H1 (cell line): Measurements from ENCODE around the gene PERCC1. TPM values are rescaled to one million over a fixed set of nuclear protein-coding genes. Genes with fewer than 3 reads are reported as not detected.

Experiments used
- CTCF ChIA-PET: fragments of 300-600 bp; sonication (Branson Sonifier 250); formaldehyde crosslinking; loops from one replicate; lab custom pipeline; 2021; ENCODE audit not compliant: partially characterized antibody; lab: Charles Lee
- POLR2A ChIA-PET: fragments of 300-600 bp; sonication (Branson Sonifier 250); formaldehyde crosslinking; loops from one replicate; lab custom pipeline; 2021; ENCODE audit warnings: inconsistent platforms; ENCODE audit not compliant: partially characterized antibody; lab: Charles Lee
- DNase-seq, 2 experiments: peaks; one replicate each; pipeline versions ENCODE4 v3.0.0 to v3.0.0-alpha.2; 2010 to 2022; ENCODE audit warnings: low spot score in 2 of 2, low read depth in 1 of 2, mixed read lengths in 1 of 2
- FAIRE-seq: peaks from 2 replicates; lab custom pipeline; 2011; peaks lifted over from hg19 to GRCh38; lab: Jason Lieb, UNC
- H2AFZ ChIP-seq: 2 replicates; pipeline ENCODE4 v1.8.1; 2012; ENCODE audit warnings: low read length, inconsistent platforms
- H2AK5ac ChIP-seq: 2 replicates; pipeline ENCODE4 v1.6.1; 2013; ENCODE audit warnings: low read depth, low read length
- H2BK120ac ChIP-seq: replicated peaks from 2 replicates; pipeline ENCODE3; 2013; ENCODE audit warnings: low read depth, low read length, inconsistent platforms
- H2BK12ac ChIP-seq: 2 replicates; pipeline ENCODE4 v1.6.1; 2013; ENCODE audit warnings: low read depth, low read length
- H2BK15ac ChIP-seq: 2 replicates; pipeline ENCODE4 v1.6.1; 2013; ENCODE audit warnings: low read length
- H2BK20ac ChIP-seq: 2 replicates; pipeline ENCODE4 v1.6.1; 2013; ENCODE audit warnings: low read length
- H2BK5ac ChIP-seq: 2 replicates; pipeline ENCODE4 v1.6.1; 2013; ENCODE audit warnings: low read depth, low read length
- H3K14ac ChIP-seq: 2 replicates; pipeline ENCODE4 v1.6.1; 2013; ENCODE audit warnings: inconsistent platforms; ENCODE audit not compliant: insufficient read length
- H3K18ac ChIP-seq: 2 replicates; pipeline ENCODE4 v1.6.1; 2013; ENCODE audit warnings: low read length; ENCODE audit errors: extremely low read depth
- H3K23ac ChIP-seq: 2 replicates; pipeline ENCODE4 v1.6.1; 2013; ENCODE audit warnings: inconsistent platforms; ENCODE audit not compliant: insufficient read length
- H3K23me2 ChIP-seq: 2 replicates; pipeline ENCODE4 v1.6.1; 2013; ENCODE audit warnings: low read depth, low read length
- H3K27ac ChIP-seq: 2 replicates; pipeline ENCODE4 v1.6.1; 2011; ENCODE audit warnings: low read depth, low read length, inconsistent platforms
- H3K27me3 ChIP-seq, 4 experiments: replicated peaks in 1 of 4; 1 replicate in 1 of 4; 2 replicates in 3 of 4; pipeline versions ENCODE4 v1.6.1 to v1.8.1; 2011 to 2013; ENCODE audit warnings: low read length in 3 of 4, mild to moderate bottlenecking in 3 of 4, inconsistent platforms in 2 of 4, mixed read lengths in 2 of 4, moderate library complexity in 1 of 4; ENCODE audit not compliant: control insufficient read depth in 3 of 4, insufficient read depth in 3 of 4; ENCODE audit errors: extremely low read depth in 1 of 4
- H3K36me3 ChIP-seq, 4 experiments: 2 replicates each; pipeline versions ENCODE4 v1.6.1 to v1.8.1; 2011 to 2013; ENCODE audit warnings: mild to moderate bottlenecking in 4 of 4, low read length in 3 of 4, moderate library complexity in 2 of 4, control low read depth in 1 of 4, inconsistent platforms in 1 of 4; ENCODE audit not compliant: insufficient read depth in 4 of 4, control insufficient read depth in 2 of 4
- H3K4ac ChIP-seq: replicated peaks from 2 replicates; pipeline ENCODE3; 2013; ENCODE audit warnings: low read length, low read depth, mixed read lengths, inconsistent platforms; ENCODE audit not compliant: insufficient read length
- H3K4me1 ChIP-seq, 4 experiments: replicated peaks in 1 of 4; 1 replicate in 1 of 4; 2 replicates in 3 of 4; pipeline versions ENCODE4 v1.6.1 to v1.8.1; 2011 to 2013; ENCODE audit warnings: low read length in 3 of 4, inconsistent platforms in 2 of 4, mixed read lengths in 1 of 4; ENCODE audit not compliant: insufficient read depth in 4 of 4, control insufficient read depth in 3 of 4
- H3K4me2 ChIP-seq, 2 experiments: 2 replicates each; pipeline versions ENCODE4 v1.6.1 to v1.8.1; 2011 to 2013; ENCODE audit warnings: low read depth in 2 of 2, low read length in 2 of 2, control low read depth in 1 of 2, inconsistent platforms in 1 of 2, mild to moderate bottlenecking in 1 of 2; ENCODE audit not compliant: insufficient read depth in 1 of 2
- H3K4me3 ChIP-seq, 4 experiments: fragments of 200-600, 300-600 bp in 1 of 4; sonication (generic), shearing (Covaris generic), sonication (Bioruptor Twin) in 1 of 4; 2 replicates each; pipeline versions ENCODE4 v1.5.1 to v1.8.1; 2011 to 2016; ENCODE audit warnings: low read length in 4 of 4, low read depth in 3 of 4, control low read depth in 2 of 4, inconsistent platforms in 2 of 4, mild to moderate bottlenecking in 2 of 4, mixed read lengths in 1 of 4, moderate library complexity in 1 of 4; ENCODE audit not compliant: insufficient read depth in 2 of 4; ENCODE audit errors: extremely low read depth in 1 of 4
- H3K56ac ChIP-seq: replicated peaks from 2 replicates; pipeline ENCODE3; 2013; ENCODE audit warnings: low read depth, mild to moderate bottlenecking, mixed read lengths, low read length, inconsistent platforms; ENCODE audit not compliant: insufficient read length
- H3K79me1 ChIP-seq: 2 replicates; pipeline ENCODE4 v1.6.1; 2013; ENCODE audit warnings: low read depth, low read length, control low read depth
- H3K79me2 ChIP-seq, 2 experiments: 2 replicates each; pipeline versions ENCODE4 v1.6.1 to v1.8.1; 2012 to 2013; ENCODE audit warnings: low read length in 2 of 2, mild to moderate bottlenecking in 2 of 2, inconsistent platforms in 1 of 2; ENCODE audit not compliant: insufficient read depth in 2 of 2, control insufficient read depth in 1 of 2
- H3K9ac ChIP-seq, 4 experiments: replicated peaks in 1 of 4; 1 replicate in 1 of 4; 2 replicates in 3 of 4; pipeline versions ENCODE4 v1.6.1 to v1.8.1; 2011 to 2013; ENCODE audit warnings: low read depth in 3 of 4, low read length in 3 of 4, control low read depth in 2 of 4, mild to moderate bottlenecking in 2 of 4, moderate library complexity in 2 of 4, inconsistent platforms in 1 of 4; ENCODE audit errors: extremely low read depth in 1 of 4
- H3K9me3 ChIP-seq, 2 experiments: 2 replicates each; pipeline versions ENCODE4 v1.6.1 to v1.8.1; 2012 to 2013; ENCODE audit warnings: mild to moderate bottlenecking in 2 of 2, moderate library complexity in 2 of 2, control low read depth in 1 of 2, inconsistent platforms in 1 of 2, low read depth in 1 of 2, low read length in 1 of 2, mixed read lengths in 1 of 2; ENCODE audit not compliant: insufficient read depth in 2 of 2
- H4K20me1 ChIP-seq, 2 experiments: replicated peaks in 1 of 2; 2 replicates each; pipeline versions ENCODE3 to v1.8.1; 2011 to 2013; ENCODE audit warnings: inconsistent platforms in 2 of 2, low read length in 2 of 2, mild to moderate bottlenecking in 1 of 2; ENCODE audit not compliant: insufficient read depth in 2 of 2, control insufficient read depth in 1 of 2
- H4K5ac ChIP-seq: 2 replicates; pipeline ENCODE4 v1.6.1; 2013; ENCODE audit warnings: low read length, low read depth, mixed read lengths, inconsistent platforms; ENCODE audit not compliant: insufficient read length
- H4K8ac ChIP-seq: 2 replicates; pipeline ENCODE4 v1.8.0; 2013; ENCODE audit warnings: mild to moderate bottlenecking, moderate library complexity, low read length, inconsistent platforms; ENCODE audit not compliant: insufficient read depth; ENCODE audit errors: extremely low read depth
- H4K91ac ChIP-seq: replicated peaks from 2 replicates; pipeline ENCODE3; 2013; ENCODE audit warnings: low read length, mixed read lengths, inconsistent platforms; ENCODE audit not compliant: insufficient read length
- BCL11A ChIP-seq, 2 experiments: IDR thresholded peaks; one replicate each; pipeline ENCODE4 v1.6.1; 2011; ENCODE audit warnings: low read depth in 2 of 2, low read length in 2 of 2, mild to moderate bottlenecking in 2 of 2
- CBX5 ChIP-seq: fragments of 300-800, 300-1000 bp; sonication (generic); IDR thresholded peaks from 2 replicates; pipeline ENCODE4 v1.7.1; 2016; ENCODE audit warnings: antibody characterized with exemption, low read length, low read depth
- E2F6 ChIP-seq: IDR thresholded peaks from 2 replicates; pipeline ENCODE4 v1.6.1; 2012; ENCODE audit warnings: inconsistent platforms
- GTF2F1 ChIP-seq: IDR thresholded peaks from 2 replicates; pipeline ENCODE4 v1.6.1; 2012; ENCODE audit warnings: low read depth, low read length, improper control_type of control experiment, borderline replicate concordance
- HDAC2 ChIP-seq, 2 experiments: fragments of 300-600 bp in 1 of 2; sonication (generic) in 1 of 2; IDR thresholded peaks; 2 replicates each; pipeline ENCODE4 v1.6.1; 2011 to 2012; ENCODE audit warnings: low read depth in 2 of 2, low read length in 2 of 2, mild to moderate bottlenecking in 2 of 2, moderate library complexity in 2 of 2, borderline replicate concordance in 1 of 2, inconsistent platforms in 1 of 2
- NANOG ChIP-seq: IDR thresholded peaks from 2 replicates; pipeline ENCODE4 v1.6.1; 2011; ENCODE audit warnings: low read length, low read depth, mild to moderate bottlenecking, inconsistent platforms; ENCODE audit not compliant: insufficient read depth, poor library complexity, severe bottlenecking
- SIRT6 ChIP-seq: IDR thresholded peaks from one replicate; pipeline ENCODE4 v1.7.1; 2012; ENCODE audit warnings: low read length, inconsistent platforms
- SP4 ChIP-seq: IDR thresholded peaks from 2 replicates; pipeline ENCODE4 v1.6.1; 2012; ENCODE audit warnings: low read length, inconsistent platforms
- ZNF274 ChIP-seq: IDR thresholded peaks from 2 replicates; pipeline ENCODE4 v1.7.0; 2012; ENCODE audit warnings: low read length, borderline replicate concordance; ENCODE audit errors: extremely low read depth
- whole genome bisulfite sequencing, 2 experiments: shearing (Covaris generic) in 1 of 2; methylation state at CpG; one replicate each; pipeline versions ENCODE4 v1.1.6 to v1.1.7; 2013 to 2015; ENCODE audit warnings: low lambda C conversion rate in 2 of 2, mixed read lengths in 2 of 2, inconsistent platforms in 1 of 2, low coverage in 1 of 2, missing lambda C conversion rate in 1 of 2; ENCODE audit not compliant: insufficient replicate concordance in 2 of 2, insufficient coverage in 1 of 2, insufficient read length in 1 of 2; ENCODE audit errors: extremely low coverage in 1 of 2, missing lambda C conversion rate in 1 of 2; 5-methylcytosine and 5-hydroxymethylcytosine counted together
- polyA plus RNA-seq, 7 experiments: library from polyadenylated mRNA; depleted of rRNA in 3 of 7; stranded (reverse) in 5 of 7; unstranded in 2 of 7; fragments of >200 nt in 5 of 7; fragments of 200-250 nt in 2 of 7; gene quantifications; 1 replicate in 5 of 7; 2 replicates in 1 of 7; 4 replicates in 1 of 7; pipeline versions ENCODE4 v1.2.1 to v1.2.3, GENCODE V29; 2011 to 2013; ENCODE audit warnings: missing spikeins in 2 of 7, mixed read lengths in 2 of 7
- total RNA-seq: library from RNA; stranded (reverse); fragmentation: NEBNext Ultra II Directional; extraction: Animal tissue kit (Norgen Biotek cat#: 25700); gene quantifications from 2 replicates; pipeline ENCODE4 v1.2.1, GENCODE V29; 2021
- TF ChIP-seq, protein P1 (sequence below): IDR thresholded peaks from 2 replicates; pipeline ENCODE4 v1.6.1; 2011; ENCODE audit warnings: low read depth, mild to moderate bottlenecking, low read length; ENCODE audit not compliant: insufficient read depth

Gene PERCC1
- total and polyA plus RNA-seq, 2 of the 8 experiments (the other 6 are each of a cell fraction or from before 2014, with no cell fraction given): not detected

- Histone ChIP-seq H2BK120ac (no peak overlapping the region), H3K56ac (no peak overlapping the region), H2BK20ac (no peak overlapping the region), H2AK5ac (no peak overlapping the region), H2BK5ac (no peak overlapping the region), H3K14ac (no peak overlapping the region), H3K4me3 (no peak overlapping the region), H3K27ac (no peak overlapping the region), H4K20me1 (no peaks in the 10 kb centered on the region), H3K18ac (no peak overlapping the region), H4K8ac (no peak overlapping the region), H3K9ac (no peak overlapping the region), H4K91ac (no peak overlapping the region), H3K36me3 (no peaks in the 10 kb centered on the region), H3K27me3 (no peaks in the 10 kb centered on the region), H2BK15ac (no peak overlapping the region), H3K9me3 (no peaks in the 10 kb centered on the region), H3K4me1 (no peaks in the 10 kb centered on the region; a peak in 1 of 7 replicates), H3K4me2 (no peak overlapping the region), H3K79me2 (no peaks in the 10 kb centered on the region), H3K23me2 (no peaks in the 10 kb centered on the region), H2AFZ (no peak overlapping the region), H4K5ac (no peak overlapping the region), H3K4ac (no peak overlapping the region), H3K23ac (no peak overlapping the region), H2BK12ac (no peak overlapping the region), H3K79me1 (no peaks in the 10 kb centered on the region)
- ChIA-PET CTCF (interaction anchor here (0.7 to 4.0 kb wide), 7 partner anchors 11 to 75 kb away, joined by 3 to 30 read pairs (median 4); partner anchors contain the start of gene UNKL), POLR2A (interaction anchor here (1.4 to 5.6 kb wide), 3 partner anchors 8 to 17 kb away, joined by 4 to 22 read pairs (median 6); no protein-coding TSS in a partner anchor)
- FAIRE-seq: no peak
- no peak for DNase-seq
- WGBS, 2 experiments: 92% methylated on average over 23 of the region's 35 CpGs; no CpG with 5 or more reads in 1 of the 2 experiments
- TF ChIP-seq ZNF274: no peak
- no peak for TF ChIP-seq SIRT6
- TF ChIP-seq, protein P1, sequence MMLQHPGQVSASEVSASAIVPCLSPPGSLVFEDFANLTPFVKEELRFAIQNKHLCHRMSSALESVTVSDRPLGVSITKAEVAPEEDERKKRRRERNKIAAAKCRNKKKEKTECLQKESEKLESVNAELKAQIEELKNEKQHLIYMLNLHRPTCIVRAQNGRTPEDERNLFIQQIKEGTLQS: no peak
- no peak for TF ChIP-seq GTF2F1
- no peak for TF ChIP-seq BCL11A (IDR thresholded peaks at IDR 0.05; ENCODE audit: low read depth in 2 of 2, low read length in 2 of 2)
- no peak for TF ChIP-seq HDAC2 (IDR thresholded peaks at IDR 0.05; ENCODE audit: borderline replicate concordance in 1 of 2, low read depth in 2 of 2, low read length in 2 of 2)
- no peak for TF ChIP-seq SP4
- no peak for TF ChIP-seq E2F6
- TF ChIP-seq NANOG: no peak
- no peak for TF ChIP-seq CBX5
Observed at GRCh38 chr16:1438229-1439057, 7.6 kb downstream of the PERCC1 start.
